HepG2 (cell line): ENCODE results near the gene LGR6. TPM values are rescaled to one million over a fixed set of nuclear protein-coding genes. Genes with fewer than 3 reads are reported as not detected.

ENCODE experiments used
- CHCHD3 ChIP-seq: sonication (generic); formaldehyde crosslinking; IDR thresholded peaks from 2 replicates; pipeline ENCODE4 v1.8.0; 2022; ENCODE audit warnings: mild to moderate bottlenecking, missing genetic modification reagents, moderate library complexity
- FOXK2 ChIP-seq: fragments of 450-650 bp; IDR thresholded peaks from 2 replicates; pipeline ENCODE4 v1.6.1; 2016
- NFE2L2 ChIP-seq: fragments of 150-350 bp; IDR thresholded peaks from 2 replicates; pipeline ENCODE4 v1.6.1; 2014; ENCODE audit warnings: low read length
- PAWR ChIP-seq: sonication (generic); formaldehyde crosslinking; IDR thresholded peaks from 2 replicates; pipeline ENCODE4 v1.4.0; 2020; ENCODE audit warnings: missing genetic modification reagents, mild to moderate bottlenecking, borderline replicate concordance
- PPARG ChIP-seq: conservative IDR thresholded peaks from 2 replicates; pipeline ENCODE4 v1.6.1; 2016; ENCODE audit warnings: missing biosample characterization, missing genetic modification reagents
- RAD51 ChIP-seq: fragments of 450-650 bp; IDR thresholded peaks from 2 replicates; pipeline ENCODE4 v1.6.1; 2016; ENCODE audit warnings: borderline replicate concordance
- RFXAP ChIP-seq: sonication (generic); formaldehyde crosslinking; IDR thresholded peaks from 2 replicates; pipeline ENCODE4 v1.4.0; 2020; ENCODE audit warnings: missing genetic modification reagents, borderline replicate concordance
- TCF7 ChIP-seq: sonication (generic); IDR thresholded peaks from 2 replicates; pipeline ENCODE4 v1.6.1; 2016; ENCODE audit warnings: antibody characterized with exemption, low read depth
- ZFP1 ChIP-seq: IDR thresholded peaks from 2 replicates; pipeline ENCODE4 v1.6.1; 2016
- ZMYM3 ChIP-seq: sonication (generic); formaldehyde crosslinking; IDR thresholded peaks from 2 replicates; pipeline ENCODE4 v1.5.1; 2020; ENCODE audit warnings: mild to moderate bottlenecking, missing genetic modification reagents
- ZNF138 ChIP-seq: sonication (generic); formaldehyde crosslinking; IDR thresholded peaks from 2 replicates; pipeline ENCODE4 v1.5.0; 2020; ENCODE audit warnings: mild to moderate bottlenecking, low read depth, missing genetic modification reagents
- ZNF292 ChIP-seq: sonication (generic); formaldehyde crosslinking; IDR thresholded peaks from 2 replicates; pipeline ENCODE4 v1.8.1; 2022; ENCODE audit warnings: mild to moderate bottlenecking, low read depth, missing genetic modification reagents, borderline replicate concordance
- ZNF768 ChIP-seq: sonication (generic); formaldehyde crosslinking; IDR thresholded peaks from 2 replicates; pipeline ENCODE4 v1.4.0; 2020; ENCODE audit warnings: missing genetic modification reagents
- ZNF782 ChIP-seq: sonication (generic); formaldehyde crosslinking; IDR thresholded peaks from 2 replicates; pipeline ENCODE4 v1.4.0; 2020; ENCODE audit warnings: missing genetic modification reagents, mild to moderate bottlenecking, borderline replicate concordance
- polyA plus RNA-seq, 8 experiments: library from polyadenylated mRNA; depleted of rRNA in 3 of 8; stranded (reverse) in 7 of 8; unstranded in 1 of 8; fragments of >200 nt; fragmentation: Illumina TruSeq in 4 of 8; extraction: Trizol in 4 of 8; gene quantifications; 2 replicates each; pipeline versions ENCODE4 v1.2.1 to v1.2.3, GENCODE V29; 2011 to 2016; ENCODE audit warnings: low read depth in 4 of 8, missing spikeins in 1 of 8, mixed read lengths in 1 of 8; ENCODE audit not compliant: insufficient read depth in 1 of 8
- total RNA-seq, 5 experiments: library from RNA; depleted of rRNA; stranded (reverse); fragments of >200 nt; fragmentation: Illumina TruSeq; extraction: Trizol; gene quantifications; 2 replicates each; pipeline ENCODE4 v1.2.3, GENCODE V29; 2016; ENCODE audit warnings: low read depth in 1 of 5
- TF ChIP-seq, protein P1 (sequence below): IDR thresholded peaks from 2 replicates; pipeline ENCODE4 v1.6.1; 2016
- TF ChIP-seq, protein P2 (sequence below): sonication (generic); formaldehyde crosslinking; IDR thresholded peaks from 2 replicates; pipeline ENCODE4 v1.5.1; 2020; ENCODE audit warnings: mild to moderate bottlenecking, moderate library complexity, missing genetic modification reagents
- TF ChIP-seq, protein P3 (sequence below): sonication (generic); formaldehyde crosslinking; IDR thresholded peaks from 2 replicates; pipeline ENCODE4 v1.4.0; 2020; ENCODE audit warnings: mild to moderate bottlenecking, missing genetic modification reagents

LGR6 gene
- total and polyA plus RNA-seq, 2 of the 13 experiments (the other 11 are each of a cell fraction or from before 2014, with no cell fraction given) = 0.07 TPM; not detected in 1

DNA sequence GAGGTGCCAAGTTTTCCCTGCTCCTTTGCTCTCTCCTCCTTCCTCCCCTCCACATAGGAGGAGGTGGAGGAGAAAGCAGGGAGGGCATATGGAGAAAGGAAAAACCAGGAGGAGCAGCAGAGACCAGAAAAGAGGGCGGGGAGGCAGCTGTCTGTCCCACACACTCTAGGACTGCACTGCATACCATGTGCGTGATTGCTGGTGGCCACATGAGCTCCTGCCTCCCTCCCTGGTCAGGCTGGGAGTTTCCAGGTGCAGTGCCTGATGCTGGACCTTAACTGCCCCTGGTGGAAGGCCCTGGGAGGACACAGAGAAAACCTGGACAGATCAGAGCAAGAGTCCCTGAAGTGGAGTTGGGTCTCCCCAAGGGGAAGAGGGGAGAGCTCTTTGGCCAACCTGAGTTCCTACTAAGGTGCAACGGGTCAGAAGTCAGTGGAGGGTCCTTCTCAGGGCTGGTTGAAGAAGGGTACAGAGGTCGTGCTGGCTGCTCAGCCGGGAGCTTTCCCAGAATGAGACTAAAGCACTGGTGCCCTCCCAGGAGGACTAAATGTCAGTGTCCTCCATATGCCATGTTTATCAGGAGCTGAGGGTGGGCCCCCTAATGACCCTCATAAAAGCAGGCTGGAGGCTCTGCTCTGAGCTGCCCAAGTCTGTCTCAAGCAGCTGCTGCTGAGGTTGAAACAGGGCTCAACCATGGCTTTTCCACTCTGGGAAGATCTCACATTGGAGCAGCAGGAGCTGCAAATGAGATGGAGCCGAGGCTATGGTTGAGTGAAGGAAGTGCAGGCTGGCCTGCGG lies 3.5 kb upstream of the LGR6 start (continued):
- TF ChIP-seq ZNF782 (CRISPR knock-in tag) (no peak), ZNF292 (CRISPR knock-in tag) (peak; percentile 20; the same call in 1 of the 2 replicates), ZNF138 (no peak), ZNF768 (peak; percentile 98), NFE2L2 (no peak), ZFP1 (no peak), FOXK2 (no peak), ZMYM3 (peak; percentile 75), PPARG (CRISPR knock-in tag) (no peak), RFXAP (CRISPR knock-in tag) (no peak), PAWR (CRISPR knock-in tag) (no peak), CHCHD3 (no peak), TCF7 (no peak), RAD51 (no peak)
- TF ChIP-seq, protein P1, sequence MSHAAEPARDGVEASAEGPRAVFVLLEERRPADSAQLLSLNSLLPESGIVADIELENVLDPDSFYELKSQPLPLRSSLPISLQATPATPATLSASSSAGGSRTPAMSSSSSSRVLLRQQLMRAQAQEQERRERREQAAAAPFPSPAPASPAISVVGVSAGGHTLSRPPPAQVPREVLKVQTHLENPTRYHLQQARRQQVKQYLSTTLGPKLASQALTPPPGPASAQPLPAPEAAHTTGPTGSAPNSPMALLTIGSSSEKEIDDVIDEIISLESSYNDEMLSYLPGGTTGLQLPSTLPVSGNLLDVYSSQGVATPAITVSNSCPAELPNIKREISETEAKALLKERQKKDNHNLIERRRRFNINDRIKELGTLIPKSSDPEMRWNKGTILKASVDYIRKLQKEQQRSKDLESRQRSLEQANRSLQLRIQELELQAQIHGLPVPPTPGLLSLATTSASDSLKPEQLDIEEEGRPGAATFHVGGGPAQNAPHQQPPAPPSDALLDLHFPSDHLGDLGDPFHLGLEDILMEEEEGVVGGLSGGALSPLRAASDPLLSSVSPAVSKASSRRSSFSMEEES = no peak
- TF ChIP-seq, protein P2, sequence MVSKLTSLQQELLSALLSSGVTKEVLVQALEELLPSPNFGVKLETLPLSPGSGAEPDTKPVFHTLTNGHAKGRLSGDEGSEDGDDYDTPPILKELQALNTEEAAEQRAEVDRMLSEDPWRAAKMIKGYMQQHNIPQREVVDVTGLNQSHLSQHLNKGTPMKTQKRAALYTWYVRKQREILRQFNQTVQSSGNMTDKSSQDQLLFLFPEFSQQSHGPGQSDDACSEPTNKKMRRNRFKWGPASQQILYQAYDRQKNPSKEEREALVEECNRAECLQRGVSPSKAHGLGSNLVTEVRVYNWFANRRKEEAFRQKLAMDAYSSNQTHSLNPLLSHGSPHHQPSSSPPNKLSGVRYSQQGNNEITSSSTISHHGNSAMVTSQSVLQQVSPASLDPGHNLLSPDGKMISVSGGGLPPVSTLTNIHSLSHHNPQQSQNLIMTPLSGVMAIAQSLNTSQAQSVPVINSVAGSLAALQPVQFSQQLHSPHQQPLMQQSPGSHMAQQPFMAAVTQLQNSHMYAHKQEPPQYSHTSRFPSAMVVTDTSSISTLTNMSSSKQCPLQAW (CRISPR knock-in tag) = no peak
- TF ChIP-seq, protein P3, sequence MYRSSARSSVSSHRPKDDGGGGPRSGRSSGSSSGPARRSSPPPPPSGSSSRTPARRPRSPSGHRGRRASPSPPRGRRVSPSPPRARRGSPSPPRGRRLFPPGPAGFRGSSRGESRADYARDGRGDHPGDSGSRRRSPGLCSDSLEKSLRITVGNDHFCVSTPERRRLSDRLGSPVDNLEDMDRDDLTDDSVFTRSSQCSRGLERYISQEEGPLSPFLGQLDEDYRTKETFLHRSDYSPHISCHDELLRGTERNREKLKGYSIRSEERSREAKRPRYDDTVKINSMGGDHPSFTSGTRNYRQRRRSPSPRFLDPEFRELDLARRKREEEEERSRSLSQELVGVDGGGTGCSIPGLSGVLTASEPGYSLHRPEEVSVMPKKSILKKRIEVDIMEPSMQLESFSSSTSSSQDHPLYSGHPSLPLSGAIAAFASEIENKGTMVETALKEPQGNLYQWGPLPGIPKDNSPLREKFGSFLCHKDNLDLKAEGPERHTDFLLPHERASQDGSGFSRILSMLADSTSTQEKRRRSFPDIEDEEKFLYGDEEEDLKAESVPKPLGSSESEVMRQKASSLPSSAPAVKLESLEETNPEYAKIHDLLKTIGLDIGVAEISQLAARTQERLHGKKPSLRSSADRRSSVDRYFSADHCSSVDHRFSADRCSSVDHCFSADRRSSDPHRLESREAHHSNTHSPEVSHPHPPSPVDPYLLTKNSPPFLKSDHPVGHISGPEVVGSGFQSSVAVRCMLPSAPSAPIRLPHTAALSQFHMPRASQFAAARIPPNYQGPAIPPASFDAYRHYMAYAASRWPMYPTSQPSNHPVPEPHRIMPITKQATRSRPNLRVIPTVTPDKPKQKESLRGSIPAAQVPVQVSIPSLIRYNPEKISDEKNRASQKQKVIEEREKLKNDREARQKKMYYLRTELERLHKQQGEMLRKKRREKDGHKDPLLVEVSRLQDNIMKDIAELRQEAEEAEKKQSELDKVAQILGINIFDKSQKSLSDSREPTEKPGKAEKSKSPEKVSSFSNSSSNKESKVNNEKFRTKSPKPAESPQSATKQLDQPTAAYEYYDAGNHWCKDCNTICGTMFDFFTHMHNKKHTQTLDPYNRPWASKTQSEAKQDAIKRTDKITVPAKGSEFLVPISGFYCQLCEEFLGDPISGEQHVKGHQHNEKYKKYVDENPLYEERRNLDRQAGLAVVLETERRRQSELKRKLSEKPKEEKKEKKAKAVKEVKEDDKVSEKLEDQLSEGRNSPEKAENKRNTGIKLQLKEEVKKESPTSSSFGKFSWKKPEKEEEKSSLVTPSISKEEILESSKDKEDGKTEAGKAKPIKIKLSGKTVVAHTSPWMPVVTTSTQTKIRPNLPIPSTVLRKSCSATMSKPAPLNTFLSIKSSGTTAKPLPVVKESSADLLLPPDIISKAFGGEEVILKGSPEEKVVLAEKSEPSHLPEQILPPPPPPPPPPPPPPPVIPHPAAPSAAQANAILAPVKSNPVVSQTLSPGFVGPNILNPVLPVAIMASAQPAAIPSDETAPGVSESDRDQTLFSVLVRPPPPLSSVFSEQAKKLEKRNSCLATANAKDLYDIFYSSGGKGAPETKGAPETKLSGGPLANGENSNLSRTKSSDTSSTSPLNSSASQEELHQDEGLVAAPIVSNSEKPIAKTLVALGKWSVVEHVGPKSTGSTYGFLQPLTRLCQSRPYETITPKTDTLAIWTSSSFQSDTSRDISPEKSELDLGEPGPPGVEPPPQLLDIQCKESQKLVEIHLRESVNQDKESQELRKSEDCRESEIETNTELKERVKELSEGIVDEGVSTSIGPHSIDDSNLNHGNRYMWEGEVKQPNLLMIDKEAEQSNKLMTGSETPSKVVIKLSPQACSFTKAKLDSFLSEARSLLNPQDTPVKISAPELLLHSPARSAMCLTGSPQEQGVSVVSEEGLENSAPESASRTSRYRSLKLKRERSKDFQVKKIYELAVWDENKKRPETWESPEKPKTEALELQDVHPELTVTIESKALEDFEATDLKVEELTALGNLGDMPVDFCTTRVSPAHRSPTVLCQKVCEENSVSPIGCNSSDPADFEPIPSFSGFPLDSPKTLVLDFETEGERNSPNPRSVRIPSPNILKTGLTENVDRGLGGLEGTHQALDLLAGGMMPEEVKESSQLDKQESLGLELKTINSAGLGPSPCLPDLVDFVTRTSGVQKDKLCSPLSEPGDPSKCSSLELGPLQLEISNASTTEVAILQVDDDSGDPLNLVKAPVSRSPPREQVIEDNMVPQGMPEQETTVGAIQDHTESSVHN (CRISPR knock-in tag) = no peak
